DMS 273 treated with DMSO at 0.1 percent for 48 hours (cell line): ENCODE data around the gene GPHN.

Experiments used
- DNase-seq: peaks from one replicate; lab custom pipeline; 2025; lab: John Stamatoyannopoulos, UW

GPHN gene

DNA sequence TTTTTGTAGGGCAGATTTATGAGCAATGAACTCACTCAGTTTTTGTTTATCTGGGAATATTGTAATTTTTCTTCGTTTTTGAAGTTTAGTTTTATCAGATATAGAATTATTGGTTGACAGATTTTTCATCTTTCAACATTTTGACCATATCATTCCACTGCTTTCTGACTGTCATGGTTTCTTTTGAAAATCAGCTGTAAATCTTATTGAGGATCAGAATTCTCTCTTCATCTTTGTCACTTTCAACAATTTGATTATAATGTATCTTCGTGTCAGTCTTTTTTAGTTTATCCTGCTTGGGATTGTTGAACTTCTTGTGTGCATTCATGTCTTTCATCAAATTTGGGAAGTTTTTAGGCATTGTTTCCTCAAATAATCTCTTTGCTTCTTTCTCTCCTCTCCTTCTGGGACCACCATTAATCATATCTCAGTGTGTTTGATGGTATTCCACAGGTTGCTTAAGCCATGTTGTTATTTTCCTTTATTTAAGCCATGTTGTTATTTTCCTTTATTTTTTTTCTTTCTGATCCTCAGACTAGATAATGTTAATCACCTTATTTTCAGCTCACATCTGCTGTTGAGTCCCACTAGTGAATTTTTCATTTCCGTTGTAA lies 451.6 kb downstream of the GPHN start:
- DNase-seq = no peak

DNA sequence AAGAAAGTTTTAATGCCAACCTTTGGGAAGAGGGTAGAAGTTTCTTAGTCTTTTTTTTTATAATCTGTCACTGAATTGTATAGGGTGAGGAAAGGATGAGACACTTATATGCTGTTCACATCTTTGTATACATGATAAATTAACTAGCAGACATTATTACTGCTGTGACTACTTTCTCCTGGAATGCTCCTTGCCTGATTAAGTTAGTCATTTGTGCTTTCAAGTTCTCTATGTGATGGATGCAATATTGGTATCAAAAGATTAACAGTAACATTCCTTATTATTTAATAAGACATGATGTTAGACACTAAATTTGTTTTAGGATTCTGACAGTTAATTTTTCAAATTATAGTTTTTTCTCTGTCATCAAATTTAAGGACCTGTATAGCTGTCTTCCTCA lies 457.9 kb downstream of the GPHN start:
- DNase-seq = no peak

DNA sequence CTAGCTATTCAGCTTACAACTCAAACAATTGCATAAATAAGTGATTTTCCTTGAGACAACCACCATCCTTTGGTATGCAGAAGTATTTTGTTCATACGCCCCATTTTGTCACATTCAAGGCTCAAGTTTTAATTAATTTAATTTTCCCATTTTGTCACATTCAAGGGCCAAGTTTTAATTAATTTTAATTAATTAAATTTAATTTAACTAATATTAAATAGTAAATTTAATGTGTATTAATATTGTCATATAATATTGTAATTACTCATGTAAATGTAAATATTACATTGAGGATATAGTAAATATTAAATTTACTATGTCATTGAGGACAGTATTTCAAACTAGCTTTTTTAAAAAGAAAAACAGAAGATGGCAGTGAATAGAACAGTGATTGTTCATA lies 464.5 kb downstream of the GPHN start:
- DNase-seq = no peak

DNA sequence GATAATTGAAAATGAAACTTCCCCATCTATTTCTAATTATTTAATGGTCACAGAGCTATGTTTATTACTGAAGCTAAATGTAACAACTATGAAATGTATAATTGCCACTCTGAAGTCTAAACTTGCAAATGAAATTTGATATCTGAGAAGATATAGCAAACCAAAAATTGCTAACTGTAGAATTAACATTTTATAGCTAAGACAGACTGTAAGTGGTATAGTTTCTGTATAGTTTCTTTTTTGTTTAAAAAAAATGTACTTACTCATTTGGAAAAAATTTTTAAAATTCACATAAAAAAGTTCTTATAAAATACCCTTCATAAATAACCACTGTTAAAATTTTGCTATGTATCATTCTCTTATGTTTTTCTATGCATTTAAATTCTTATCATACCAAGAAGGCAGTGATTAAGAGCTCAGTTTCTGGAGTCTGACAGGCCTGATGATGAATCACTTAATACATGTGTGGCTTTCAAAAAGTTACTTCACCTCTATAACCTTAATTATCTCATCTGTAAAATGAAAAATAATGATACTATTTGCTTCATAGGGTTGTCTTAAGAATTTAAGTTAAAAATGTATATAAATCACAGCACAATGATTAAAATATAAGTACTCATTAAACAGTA lies 466.6 kb downstream of the GPHN start:
- DNase-seq = no peak

DNA sequence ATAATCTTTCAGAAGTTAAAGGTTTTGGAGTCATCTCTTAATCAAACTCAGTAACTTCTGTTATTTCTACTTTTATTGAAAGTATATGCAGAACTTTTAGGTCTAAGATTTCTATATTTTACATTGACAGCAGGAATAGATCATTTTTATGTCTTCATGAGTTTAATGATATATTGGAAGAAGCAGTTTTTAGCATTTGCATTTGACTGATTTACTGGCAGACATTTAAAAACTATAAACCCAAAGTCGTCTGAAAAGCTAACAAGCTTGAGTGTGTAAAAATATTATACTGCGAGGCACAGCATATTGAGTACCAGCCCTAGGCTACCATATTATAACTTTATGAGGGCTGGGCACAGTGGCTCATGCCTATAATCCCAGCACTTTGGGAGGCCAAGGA lies 467.3 kb downstream of the GPHN start:
- no peak for DNase-seq

DNA sequence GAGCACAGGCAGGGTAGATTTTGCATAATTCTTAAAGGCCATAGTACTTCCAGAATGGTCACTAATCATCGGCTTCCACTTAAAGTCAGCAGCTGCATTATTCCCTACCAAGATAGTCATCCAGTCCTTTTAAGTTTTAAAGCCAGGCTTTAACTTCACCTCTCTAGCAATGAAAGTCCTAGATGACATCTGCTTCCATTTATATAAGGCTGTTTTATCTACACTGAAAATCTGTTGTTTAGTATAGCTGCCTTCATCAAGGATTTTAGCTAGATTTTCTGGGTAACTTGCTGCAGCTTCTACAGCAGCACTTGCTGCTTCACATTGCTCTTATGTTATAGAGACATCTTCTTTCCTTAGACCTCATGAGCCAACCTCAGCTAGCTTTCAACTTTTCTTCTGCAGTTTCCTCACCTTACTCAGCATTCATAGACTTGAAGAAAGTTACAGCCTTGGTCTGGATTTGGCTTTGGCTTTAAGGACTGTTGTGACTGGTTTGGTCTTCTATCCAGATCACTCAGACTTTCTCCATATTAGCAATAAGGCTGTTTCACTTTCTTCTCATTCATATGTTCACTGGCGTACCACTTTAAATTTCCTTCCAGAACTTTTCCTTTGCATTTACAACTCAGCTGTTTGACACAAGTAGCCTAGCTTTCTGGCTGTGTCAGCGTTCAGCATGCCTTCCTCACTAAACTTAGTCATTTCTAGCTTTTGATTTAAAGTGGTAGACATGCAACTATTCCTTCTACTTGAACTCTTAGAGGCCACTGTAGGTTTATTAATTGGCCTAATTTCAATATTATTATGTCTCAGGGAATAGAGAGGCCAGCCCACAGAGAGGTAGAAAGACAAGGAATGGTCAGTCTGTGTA lies 471.4 kb downstream of the GPHN start:
- no peak for DNase-seq

DNA sequence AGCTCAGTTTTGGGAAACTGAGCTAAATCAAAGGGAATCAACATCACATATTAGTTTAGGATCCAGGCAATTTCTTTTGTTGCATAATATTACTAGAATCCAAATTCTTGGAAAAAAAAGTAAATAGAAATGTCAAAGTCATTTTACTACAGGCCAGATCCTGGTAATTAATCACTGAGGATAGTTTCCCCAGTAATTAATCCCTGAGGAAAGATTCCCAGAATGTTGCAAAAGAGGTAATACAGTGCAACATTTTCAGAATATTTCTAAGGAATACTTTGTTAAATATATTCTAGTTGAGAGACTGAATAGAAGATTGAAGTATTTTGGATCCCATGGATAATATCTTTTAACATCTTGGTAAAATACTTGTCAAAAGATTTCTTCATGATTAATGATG lies 474.3 kb downstream of the GPHN start:
- no peak for DNase-seq

DNA sequence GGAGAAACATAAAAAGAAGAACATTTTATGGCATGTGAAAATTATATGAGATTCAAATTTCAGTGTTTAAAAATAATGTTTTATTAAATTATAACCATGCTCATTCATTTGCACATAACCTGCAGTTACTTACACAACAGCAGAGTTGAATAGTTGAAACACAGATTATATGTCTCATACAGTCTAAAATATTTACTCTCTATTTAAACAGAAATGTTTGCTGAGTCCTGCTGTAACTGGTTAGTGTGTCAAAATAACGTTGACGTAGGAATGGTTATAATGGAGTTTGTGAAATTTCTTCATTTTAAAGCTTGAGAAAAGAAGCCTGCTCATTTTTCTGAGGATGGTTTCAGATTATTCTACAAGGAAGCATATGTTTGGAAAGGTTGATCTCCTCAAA lies 484.8 kb downstream of the GPHN start:
- no peak for DNase-seq

DNA sequence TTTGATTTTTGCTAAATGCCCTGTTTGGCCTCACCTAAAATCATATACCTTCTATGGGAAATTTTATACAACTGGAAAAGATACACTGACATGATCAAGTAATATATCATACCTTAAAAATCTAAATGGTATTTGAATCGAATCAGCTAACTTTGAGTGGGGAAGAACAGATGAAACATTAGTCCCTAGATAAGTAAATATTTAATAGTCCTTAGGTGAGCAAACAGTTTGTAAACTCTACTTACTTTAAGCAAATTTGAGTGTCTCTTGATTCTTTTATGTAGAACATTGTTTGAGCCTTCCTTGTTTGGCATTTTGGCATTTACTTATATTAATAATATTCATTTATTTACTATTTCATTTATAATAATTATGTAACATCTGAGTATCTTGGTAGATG lies 485.6 kb downstream of the GPHN start:
- no peak for DNase-seq

DNA sequence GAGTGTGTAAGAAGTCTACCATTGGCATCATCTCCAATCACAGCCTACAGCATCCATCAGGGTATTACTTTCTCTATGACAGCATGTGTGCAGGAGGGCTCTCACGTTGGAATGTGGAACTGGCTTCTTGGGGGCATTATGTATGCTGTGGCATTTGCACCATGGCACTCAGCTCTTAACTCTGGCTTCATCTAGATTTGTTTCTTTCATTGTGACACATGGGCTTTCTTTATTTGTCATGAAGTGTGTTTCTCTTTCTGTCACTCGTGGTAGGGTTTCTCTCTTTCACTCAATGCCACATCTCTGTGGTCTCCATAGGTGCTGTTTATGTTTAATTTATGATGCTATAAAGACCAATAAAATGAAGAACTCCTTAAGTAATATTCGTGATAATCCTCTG lies 490.1 kb downstream of the GPHN start:
- no peak for DNase-seq

DNA sequence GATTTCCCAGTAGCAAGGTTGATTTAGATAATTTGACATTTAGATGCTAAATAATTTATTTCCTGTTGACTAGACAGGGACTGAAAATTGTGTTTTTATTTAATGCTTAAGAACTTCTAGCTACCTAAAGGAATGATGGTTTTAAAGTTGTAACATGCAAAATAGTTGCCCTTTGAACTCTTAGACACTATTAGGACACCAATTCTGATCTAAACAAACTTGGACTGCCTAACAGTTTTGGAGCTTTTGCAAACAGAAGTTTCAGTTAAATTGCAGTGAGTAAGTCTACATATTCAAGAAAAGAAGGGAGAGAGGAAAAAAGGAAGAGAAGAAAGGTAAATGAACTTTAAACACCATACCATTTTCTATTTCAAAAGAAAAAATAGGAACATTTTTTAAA lies 492.0 kb downstream of the GPHN start:
- no peak for DNase-seq

DNA sequence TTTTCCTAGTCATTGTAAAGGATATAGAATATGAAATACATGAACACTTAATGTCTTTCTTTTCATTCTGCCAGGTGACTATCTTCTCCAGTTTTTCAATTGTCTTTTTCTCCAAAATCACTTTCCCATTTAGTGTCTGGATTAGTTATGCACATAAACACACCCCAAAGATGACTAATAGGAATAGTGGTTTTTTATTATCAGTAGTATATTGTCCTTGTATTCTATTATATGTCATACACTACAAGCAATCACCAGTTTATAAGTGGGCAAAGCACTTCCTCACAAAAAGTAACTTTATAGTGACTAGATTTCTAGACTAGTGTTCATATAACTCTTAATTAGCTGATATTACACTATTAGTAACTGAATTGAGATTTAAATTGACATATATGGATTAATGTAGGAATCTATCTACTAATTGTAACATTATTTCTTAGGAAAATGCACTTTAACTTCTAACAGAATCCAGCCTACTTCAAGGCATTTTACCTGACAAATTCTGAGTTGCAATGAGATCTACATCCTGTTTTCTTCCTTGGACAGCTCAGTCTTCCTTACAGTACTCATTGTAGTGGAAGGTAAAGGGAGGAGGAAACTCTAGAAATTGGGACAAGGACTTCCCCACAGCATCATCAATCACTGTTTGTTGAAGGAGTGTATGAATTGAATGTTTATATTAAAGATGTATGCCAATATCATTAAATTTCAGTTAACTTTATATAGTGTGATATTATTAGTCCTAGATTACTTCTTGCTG lies 495.2 kb downstream of the GPHN start:
- DNase-seq = no peak

DNA sequence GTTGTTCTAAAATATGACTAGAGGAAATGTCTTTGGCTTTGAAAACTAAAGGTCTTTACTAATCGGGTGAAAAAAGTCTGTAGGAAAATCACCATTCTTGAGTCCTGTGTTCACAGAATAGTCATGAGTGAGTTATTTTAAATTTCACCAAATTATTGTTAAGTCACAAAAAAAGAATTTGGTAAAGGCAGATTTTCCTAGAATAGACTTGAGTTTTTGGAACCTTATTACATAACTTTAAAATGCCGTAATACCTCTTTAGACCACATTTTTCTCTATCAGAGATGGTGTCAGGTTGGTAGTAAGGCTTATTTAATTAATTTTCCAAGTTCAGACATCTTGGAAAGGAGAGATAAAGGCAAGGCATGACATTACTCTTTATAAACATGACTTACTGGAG lies 496.6 kb downstream of the GPHN start:
- DNase-seq = no peak

DNA sequence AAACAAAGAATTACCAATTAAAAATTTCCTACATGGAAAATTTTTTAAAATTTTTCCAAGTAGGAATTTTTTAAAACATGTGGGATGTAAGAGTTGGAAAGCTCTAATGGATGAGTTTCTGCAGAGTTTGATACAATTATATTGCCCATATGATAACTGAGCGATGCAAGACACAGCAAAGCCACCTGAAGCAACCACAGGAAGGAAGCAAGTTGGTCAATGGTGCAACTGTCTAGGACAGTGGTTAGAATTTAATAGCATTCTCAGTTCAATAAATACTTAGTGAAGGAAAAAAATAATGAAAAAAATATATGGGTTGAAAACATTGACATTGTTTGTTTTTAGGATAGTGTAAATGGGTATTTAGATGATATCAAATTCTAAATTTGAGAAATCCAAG lies 502.7 kb downstream of the GPHN start:
- no peak for DNase-seq

DNA sequence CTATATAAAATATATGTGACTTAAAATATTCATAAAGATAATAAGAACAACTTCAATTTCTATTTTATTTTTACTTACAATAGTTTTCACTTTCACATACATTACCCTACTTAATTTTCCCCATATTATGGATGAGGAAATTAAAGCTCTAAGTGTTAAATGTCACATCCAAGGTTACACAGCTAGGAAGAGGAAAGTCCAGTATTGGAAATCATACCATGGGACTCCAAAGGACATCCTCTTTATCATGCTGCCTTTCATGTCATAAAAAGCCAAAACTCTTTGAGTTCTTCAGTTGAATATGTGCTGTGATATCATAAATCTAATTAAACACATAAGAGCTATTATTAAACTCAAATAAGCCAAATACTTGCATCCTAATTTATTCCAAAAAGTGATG lies 508.9 kb downstream of the GPHN start:
- DNase-seq = no peak

DNA sequence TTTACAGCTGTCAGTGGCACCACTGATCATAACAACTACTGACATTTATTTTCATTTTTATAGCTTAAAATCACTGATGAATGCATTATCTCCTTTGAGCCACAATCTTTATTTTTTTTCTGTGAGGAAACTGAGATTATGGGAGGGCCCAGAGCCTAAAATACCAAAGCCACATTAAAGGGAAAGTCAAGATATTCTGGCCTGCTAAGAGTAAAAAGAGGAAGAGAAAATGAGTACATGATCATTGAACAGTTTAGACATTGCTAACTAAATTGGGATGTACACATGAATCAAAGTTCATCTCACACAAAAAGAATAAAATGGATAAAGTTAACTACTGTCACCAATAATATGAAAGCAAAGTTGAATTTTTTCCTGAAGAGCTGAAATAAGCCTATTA lies 510.8 kb downstream of the GPHN start:
- DNase-seq = no peak

DNA sequence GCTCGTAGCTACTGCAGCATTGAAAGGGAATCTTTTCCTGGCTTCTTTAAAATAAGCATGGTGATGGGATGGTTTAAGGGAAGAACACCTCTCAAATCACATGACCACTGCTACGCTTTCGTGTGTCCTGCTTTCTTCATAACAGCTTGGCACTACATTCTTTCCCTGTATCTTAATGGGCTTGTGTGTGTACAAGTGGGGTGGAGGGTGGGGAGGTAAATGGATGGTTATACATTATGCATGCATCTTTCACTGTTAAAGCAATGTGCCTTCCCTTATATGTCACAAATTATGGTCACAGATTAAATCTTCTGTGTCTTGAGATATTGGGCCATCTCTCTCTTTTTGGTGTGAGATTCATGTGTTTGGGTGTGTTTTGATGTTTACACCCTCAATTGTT lies 511.8 kb downstream of the GPHN start:
- no peak for DNase-seq

DNA sequence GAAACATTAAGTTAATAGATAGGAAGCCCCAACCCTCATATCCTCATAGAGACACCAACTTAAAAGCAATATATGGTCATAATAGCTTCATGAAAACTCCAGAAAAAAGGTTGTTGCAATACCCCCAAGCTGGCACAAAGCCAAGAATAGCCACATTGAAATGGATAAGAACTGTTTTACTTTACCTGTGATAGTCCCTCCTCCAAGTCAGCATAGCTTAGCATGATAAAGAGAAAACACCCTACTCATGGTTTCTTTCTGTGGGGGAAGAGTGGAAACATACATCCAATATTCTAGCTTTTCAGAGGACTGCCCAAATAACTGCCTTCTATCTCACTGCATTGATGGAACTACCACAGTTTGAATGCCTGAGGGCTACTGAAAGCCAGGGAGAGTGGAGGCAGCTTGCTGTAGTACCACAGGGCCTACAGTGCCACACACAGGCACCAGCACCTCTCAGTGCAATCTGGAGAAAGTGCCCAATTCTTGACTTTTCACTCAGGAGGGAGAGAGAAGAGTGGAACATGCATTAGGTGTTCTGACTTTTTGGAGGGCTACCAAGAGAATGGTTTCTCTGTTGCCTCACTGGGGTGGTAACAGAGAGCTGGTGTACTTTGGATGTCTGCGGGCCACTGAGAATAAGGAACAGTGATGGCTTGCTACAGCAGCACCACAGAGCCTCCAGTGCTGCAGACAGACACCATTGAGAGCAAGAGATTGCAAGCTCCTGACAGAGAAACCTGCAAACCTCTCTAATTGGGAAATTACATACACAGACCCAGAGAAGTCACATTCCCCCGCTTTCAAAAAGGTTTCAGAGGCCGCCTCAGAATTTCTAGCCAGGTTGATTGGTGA lies 524.2 kb downstream of the GPHN start:
- DNase-seq = no peak

DNA sequence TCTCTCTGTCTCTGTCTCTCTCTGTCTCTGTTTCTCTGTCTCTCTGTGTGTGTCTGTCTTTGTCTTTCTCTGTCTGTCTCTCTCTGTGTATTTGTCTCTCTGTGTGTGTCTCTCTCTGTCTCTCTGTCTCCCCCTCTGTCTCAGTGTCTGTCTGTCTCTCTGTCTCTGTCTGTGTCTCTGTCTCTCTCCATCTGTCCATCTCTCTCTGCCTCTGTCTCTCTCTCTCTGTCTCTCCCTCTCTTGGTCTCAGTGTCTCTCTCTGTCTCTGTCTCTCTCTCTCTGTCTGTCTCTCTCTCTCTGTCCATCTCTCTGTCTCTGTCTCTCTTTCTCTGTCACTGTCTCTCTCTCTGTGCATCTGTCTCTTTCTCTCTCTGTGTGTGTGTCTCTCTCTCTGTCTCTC lies 537.5 kb downstream of the GPHN start:
- DNase-seq = no peak

DNA sequence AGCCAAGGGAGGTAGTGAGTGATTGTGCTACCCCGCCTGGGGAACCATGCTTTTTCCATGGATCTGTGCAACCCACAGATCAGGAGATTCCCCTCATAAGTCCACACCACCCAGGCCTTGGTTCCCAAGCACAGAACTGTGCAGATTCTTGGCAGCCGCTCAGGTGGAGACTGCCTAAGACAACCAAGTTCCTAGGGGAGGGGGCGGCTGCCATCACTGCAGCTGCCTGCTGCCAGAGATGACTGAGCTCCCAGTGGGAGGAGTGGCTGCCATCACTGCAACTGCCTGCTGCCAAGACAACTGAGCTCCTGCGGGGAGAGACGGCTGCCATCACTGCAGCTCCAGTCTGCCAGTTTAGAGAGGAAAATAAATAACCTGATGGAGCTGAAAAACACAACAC lies 542.9 kb downstream of the GPHN start:
- no peak for DNase-seq

DNA sequence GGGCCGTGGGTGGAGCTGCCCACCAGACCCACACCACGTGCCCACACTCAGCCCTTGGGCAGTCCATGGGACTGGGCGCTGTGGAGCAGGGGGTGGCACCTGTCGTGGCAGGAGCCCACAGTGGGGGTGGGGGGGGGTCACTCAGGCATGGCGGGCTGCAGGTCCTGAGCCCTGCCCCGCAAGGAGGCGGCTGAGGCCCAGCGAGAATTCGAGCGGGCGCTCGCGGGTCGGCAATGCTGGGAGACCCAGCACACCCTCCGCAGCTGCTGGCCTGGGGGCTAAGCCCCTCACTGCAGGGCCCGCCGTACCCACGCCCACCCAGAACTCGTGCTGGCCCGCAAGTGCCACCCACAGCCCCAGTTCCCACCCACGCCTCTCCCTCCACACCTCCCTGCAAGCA lies 548.7 kb downstream of the GPHN start:
- no peak for DNase-seq

DNA sequence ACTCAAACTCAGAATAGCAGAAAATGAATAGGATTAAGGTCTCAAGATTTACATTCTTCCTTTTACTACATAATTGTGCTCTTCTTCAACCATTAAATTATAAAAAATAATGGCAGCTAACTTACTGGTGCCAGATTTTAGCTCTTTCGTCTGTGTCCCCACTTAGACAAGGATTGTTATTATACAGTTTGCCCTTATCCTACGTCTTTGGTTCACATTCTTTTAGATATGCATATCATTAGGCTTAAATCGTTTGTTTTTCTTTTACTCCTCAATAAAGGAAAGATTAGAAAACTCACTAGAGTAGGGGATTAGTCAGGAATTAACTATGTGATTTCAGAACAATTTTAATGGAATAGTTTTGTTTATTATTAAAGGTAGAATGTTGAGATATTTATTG lies 551.6 kb downstream of the GPHN start:
- no peak for DNase-seq
